IMR-90 (cell line): ENCODE results near the gene CIDEA. TPM values are rescaled to one million over a fixed set of nuclear protein-coding genes. Genes with fewer than 3 reads are reported as not detected.

Experiments used
- ATAC-seq: fragments of 200-7000 bp; cut with Tn5 transposase; 2 replicates; pipeline ENCODE4 v1.9.1; 2020; ENCODE audit warnings: low read depth, mild to moderate bottlenecking, moderate library complexity
- BruUV-seq: library from RNA; stranded (reverse); fragments of 400-500 nt; replicated peaks from 2 replicates; lab custom pipeline; 2021; lab: Mats Ljungman, UMichigan
- CTCF ChIA-PET: fragments of 300-600 bp; formaldehyde crosslinking; extraction: SDS; loops from one replicate; lab custom pipeline; 2021; ENCODE audit warnings: antibody characterized with exemption; lab: Yijun Ruan, JAX
- POLR2A ChIA-PET: fragments of 300-600 bp; sonication (Branson Sonifier 250); formaldehyde crosslinking; loops from one replicate; lab custom pipeline; 2022; ENCODE audit warnings: antibody characterized with exemption; ENCODE audit not compliant: unreplicated experiment; lab: Charles Lee
- DNase-seq: peaks from one replicate; pipeline ENCODE4 v3.0.0; 2013
- H2AFZ ChIP-seq: replicated peaks from 2 replicates; pipeline ENCODE3; 2013; ENCODE audit warnings: low read length, mild to moderate bottlenecking; ENCODE audit not compliant: poor library complexity
- H2AK5ac ChIP-seq: 2 replicates; pipeline ENCODE4 v1.6.1; 2013; ENCODE audit warnings: low read depth, low read length, inconsistent platforms
- H2AK9ac ChIP-seq: replicated peaks from 2 replicates; pipeline ENCODE3; 2013; ENCODE audit warnings: mild to moderate bottlenecking, low read depth, low read length, moderate library complexity; ENCODE audit not compliant: poor library complexity
- H2BK120ac ChIP-seq: 2 replicates; pipeline ENCODE4 v1.6.1; 2013; ENCODE audit warnings: low read depth, low read length, inconsistent platforms
- H2BK15ac ChIP-seq: 3 replicates; pipeline ENCODE4 v1.6.1; 2013; ENCODE audit warnings: low read depth, low read length, inconsistent platforms
- H2BK20ac ChIP-seq: 2 replicates; pipeline ENCODE4 v1.6.1; 2013; ENCODE audit warnings: low read depth, mild to moderate bottlenecking, inconsistent platforms, low read length, moderate library complexity
- H2BK5ac ChIP-seq: 2 replicates; pipeline ENCODE4 v1.6.1; 2013; ENCODE audit warnings: mild to moderate bottlenecking, low read depth, low read length, inconsistent platforms; ENCODE audit not compliant: poor library complexity, severe bottlenecking
- H3K14ac ChIP-seq: replicated peaks from 2 replicates; pipeline ENCODE4 v1.6.1; 2013; ENCODE audit warnings: low read depth, low read length, inconsistent platforms
- H3K18ac ChIP-seq: 2 replicates; pipeline ENCODE4 v1.6.1; 2013; ENCODE audit warnings: low read depth, low read length, control low read depth
- H3K23ac ChIP-seq: 2 replicates; pipeline ENCODE4 v1.6.1; 2013; ENCODE audit warnings: low read depth, low read length, inconsistent platforms
- H3K27ac ChIP-seq: 2 replicates; pipeline ENCODE4 v1.5.1; 2013; ENCODE audit warnings: mild to moderate bottlenecking, control low read depth, low read length; ENCODE audit not compliant: insufficient read depth
- H3K27me3 ChIP-seq: 2 replicates; pipeline ENCODE4 v1.6.1; 2013; ENCODE audit warnings: low read length; ENCODE audit not compliant: control insufficient read depth, insufficient read depth
- H3K36me3 ChIP-seq: 2 replicates; pipeline ENCODE4 v1.6.1; 2013; ENCODE audit warnings: low read length, mixed read lengths; ENCODE audit not compliant: control insufficient read depth, insufficient read depth
- H3K4ac ChIP-seq: 2 replicates; pipeline ENCODE4 v1.6.1; 2013; ENCODE audit warnings: low read depth, low read length, inconsistent platforms
- H3K4me1 ChIP-seq: 2 replicates; pipeline ENCODE4 v1.6.1; 2013; ENCODE audit warnings: low read length, mixed read lengths; ENCODE audit not compliant: control insufficient read depth, insufficient read depth
- H3K4me2 ChIP-seq: 2 replicates; pipeline ENCODE4 v1.6.1; 2013; ENCODE audit warnings: low read depth, mild to moderate bottlenecking, control low read depth, low read length, moderate library complexity
- H3K4me3 ChIP-seq: 2 replicates; pipeline ENCODE4 v1.5.1; 2013; ENCODE audit warnings: low read depth, mild to moderate bottlenecking, control low read depth, low read length, moderate library complexity; ENCODE audit not compliant: insufficient read depth
- H3K56ac ChIP-seq: 2 replicates; pipeline ENCODE4 v1.6.1; 2013; ENCODE audit warnings: low read length, inconsistent platforms; ENCODE audit not compliant: insufficient read depth; ENCODE audit errors: extremely low read depth
- H3K79me1 ChIP-seq, 2 experiments: 2 replicates each; pipeline ENCODE4 v1.6.1; 2013; ENCODE audit warnings: low read length in 2 of 2, inconsistent platforms in 1 of 2, low read depth in 1 of 2
- H3K9ac ChIP-seq: 2 replicates; pipeline ENCODE4 v1.6.1; 2013; ENCODE audit warnings: low read depth, low read length, control low read depth
- H3K9me1 ChIP-seq: 2 replicates; pipeline ENCODE4 v1.6.1; 2013; ENCODE audit warnings: low read length, inconsistent platforms; ENCODE audit not compliant: insufficient read depth
- H3K9me3 ChIP-seq: 2 replicates; pipeline ENCODE4 v1.6.1; 2013; ENCODE audit warnings: low read length; ENCODE audit not compliant: control insufficient read depth, insufficient read depth
- H4K20me1 ChIP-seq: 2 replicates; pipeline ENCODE4 v1.6.1; 2013; ENCODE audit warnings: low read length, inconsistent platforms; ENCODE audit not compliant: insufficient read depth
- H4K5ac ChIP-seq: 2 replicates; pipeline ENCODE4 v1.6.1; 2013; ENCODE audit warnings: mild to moderate bottlenecking, low read depth, low read length, control low read depth
- H4K8ac ChIP-seq, 2 experiments: 2 replicates each; pipeline ENCODE4 v1.6.1; 2013; ENCODE audit warnings: low read depth in 2 of 2, low read length in 2 of 2, control low read depth in 1 of 2, inconsistent platforms in 1 of 2
- H4K91ac ChIP-seq: 2 replicates; pipeline ENCODE4 v1.6.1; 2013; ENCODE audit warnings: low read depth, low read length, inconsistent platforms; ENCODE audit not compliant: insufficient read depth
- FOS ChIP-seq: fragments of 150-350 bp; IDR thresholded peaks from 2 replicates; pipeline ENCODE4 v1.6.1; 2016; ENCODE audit warnings: low read depth, low read length
- MAZ ChIP-seq: IDR thresholded peaks from 2 replicates; pipeline ENCODE4 v1.6.1; 2012; ENCODE audit warnings: low read depth, mild to moderate bottlenecking, low read length, improper control_type of control experiment, moderate library complexity, borderline replicate concordance
- RAD21 ChIP-seq: IDR thresholded peaks from 2 replicates; pipeline ENCODE4 v1.6.1; 2012; ENCODE audit warnings: low read length, improper control_type of control experiment
- WGBS, 2 experiments: methylation state at CpG; one replicate each; pipeline versions ENCODE4 v1.1.5 to v1.1.7; 2013; ENCODE audit warnings: missing lambda C conversion rate in 2 of 2; ENCODE audit not compliant: insufficient read length in 1 of 2; ENCODE audit errors: extremely low coverage in 2 of 2; 5-methylcytosine and 5-hydroxymethylcytosine counted together
- dilution Hi-C: fragments of 300-500 bp; cut with HindIII; formaldehyde crosslinking; loops from one replicate; pipeline ENCODE4 v1.14.3; 2018; ENCODE audit warnings: low sequenced_read_pairs; ENCODE audit not compliant: unreplicated experiment
- in situ Hi-C: fragments of 300-500 bp; cut with MboI; formaldehyde crosslinking; loops from 3 replicates; pipeline ENCODE4 v1.14.3; 2019; ENCODE audit warnings: low sequenced_read_pairs, inconsistent platforms, mixed read lengths
- intact Hi-C: fragments of 100-400 bp; cut with micrococcal nuclease; formaldehyde crosslinking; loops from 2 replicates; pipeline ENCODE4 v1.10.0; 2022
- polyA plus RNA-seq, 3 experiments: library from polyadenylated mRNA; depleted of rRNA; stranded (reverse); fragments of >200 nt; gene quantifications; 2 replicates each; pipeline ENCODE4 v1.2.3, GENCODE V29; 2012; ENCODE audit warnings: low replicate concordance in 1 of 3
- total RNA-seq: library from RNA; depleted of rRNA; stranded (reverse); fragments of >200 nt; gene quantifications from 2 replicates; pipeline ENCODE4 v1.2.3, GENCODE V29; 2012

CIDEA gene
- total and polyA plus RNA-seq, 2 of the 4 experiments (the other 2 are of a cell fraction) = not detected

DNA sequence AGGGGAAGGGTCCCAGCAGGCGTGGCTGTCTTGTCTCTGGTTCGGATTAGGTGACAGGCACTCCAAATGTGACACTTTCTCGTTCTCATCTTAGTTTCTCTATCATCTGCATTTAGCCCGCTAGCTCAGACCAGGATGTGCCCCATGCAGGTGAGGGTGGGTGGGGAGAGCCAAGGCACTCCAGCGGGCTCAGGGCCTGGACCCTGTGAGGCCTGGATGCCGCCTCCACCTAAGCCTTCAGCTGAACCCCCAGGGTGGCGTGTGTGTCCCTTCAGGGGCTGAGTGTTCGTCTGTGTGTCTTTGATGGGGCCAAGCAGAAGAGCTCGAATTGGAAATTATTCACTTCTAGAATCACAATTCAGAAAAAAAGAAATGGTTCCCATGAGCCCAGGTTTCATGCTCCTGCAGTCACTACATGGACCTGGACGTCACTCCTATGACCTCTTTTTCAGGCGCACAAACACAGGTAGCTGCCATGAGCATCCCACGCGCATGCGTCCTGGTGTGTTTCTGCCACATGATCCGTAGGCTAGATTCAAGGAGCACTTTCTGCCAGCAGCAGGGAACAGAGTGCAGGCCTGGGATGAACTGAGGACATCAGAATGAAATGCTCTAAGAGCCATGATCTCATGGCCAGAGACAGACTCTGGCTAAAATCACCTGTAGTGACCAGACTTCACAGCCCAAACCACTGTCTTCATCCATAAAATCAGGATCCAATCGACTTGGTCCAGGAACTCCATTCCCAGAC, 25.8 kb downstream of the CIDEA start (continued):
- no peak for TF ChIP-seq FOS
- TF ChIP-seq MAZ = no peak

DNA sequence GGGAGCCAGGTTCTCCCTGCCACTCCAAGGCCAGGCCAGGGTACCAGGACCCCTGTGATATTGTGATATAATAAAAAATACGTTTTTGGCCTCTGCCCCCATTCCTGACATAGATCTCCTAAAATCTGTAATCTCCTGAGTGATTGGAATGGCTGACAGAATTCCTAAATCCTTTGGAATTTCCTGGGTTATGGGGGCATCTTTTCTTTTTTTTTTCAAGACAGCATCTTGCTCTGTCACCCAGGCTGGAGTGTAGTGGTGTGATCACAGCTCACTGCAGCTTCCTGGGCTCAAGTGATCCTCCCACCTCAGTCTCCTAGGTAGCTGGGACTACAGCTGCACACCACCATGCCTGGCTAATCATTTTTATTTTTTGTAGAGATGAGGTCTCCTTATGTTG, 27.7 kb downstream of the CIDEA start:
- dilution Hi-C loops (no loop called here), in situ Hi-C loops (loop anchor here (10.0 kb wide), 1 partner anchor 427 kb away; the partner anchor contains the start of gene CHMP1B), intact Hi-C loops (no loop called here)
- WGBS, 2 experiments = no CpG with 5 or more reads among the region's 1 CpG
- peak overlapping the region; percentile 94 for H2AK9ac ChIP-seq
- no peak overlapping the region for H3K4me3 ChIP-seq
- peaks cover 34% of the 10 kb centered on the region for H3K4me1 ChIP-seq
- POLR2A ChIA-PET = interaction anchor here (1.3 kb wide), 1 partner anchor 26 kb away, joined by 3 read pairs; the partner anchor contains the start of gene TUBB6
- H3K18ac ChIP-seq = peak overlapping the region; percentile 68
- H3K14ac ChIP-seq = peak overlapping the region; percentile 92
- peak overlapping the region; percentile 90 for H2BK5ac ChIP-seq
- H3K27ac ChIP-seq = peak overlapping the region; percentile 65
- no peak overlapping the region for H3K4me2 ChIP-seq
- H3K9ac ChIP-seq = peak overlapping the region; percentile 34; the same call in 1 of the 2 replicates
- no peak overlapping the region for H2AFZ ChIP-seq
- no peaks in the 10 kb centered on the region for H3K36me3 ChIP-seq
- no TSS peak for BruUV-seq
- CTCF ChIA-PET = interaction anchor here (0.6 to 1.8 kb wide), 2 partner anchors 10 to 14 kb away, joined by 4 to 8 read pairs; no protein-coding TSS in a partner anchor
- H2AK5ac ChIP-seq = peak overlapping the region; percentile 97
- peak overlapping the region; percentile 56; the same call in 1 of the 2 replicates for H4K5ac ChIP-seq
- peak overlapping the region; percentile 94 for H4K91ac ChIP-seq
- H2BK15ac ChIP-seq = peak overlapping the region; percentile 52; the same call in 2 of the 3 replicates
- peak overlapping the region; percentile 56 for H3K56ac ChIP-seq
- peak overlapping the region; percentile 68 to 95 for H4K8ac ChIP-seq
- H2BK20ac ChIP-seq = peak overlapping the region; percentile 96
- H3K79me1 ChIP-seq = peaks cover 14 to 47% of the 10 kb centered on the region in 2 experiments
- no peaks in the 10 kb centered on the region; the same call in 1 of the 2 replicates for H4K20me1 ChIP-seq
- no peaks in the 10 kb centered on the region for H3K27me3 ChIP-seq
- DNase-seq (no peak), ATAC-seq (no peak)
- TF ChIP-seq RAD21 (no peak), FOS (no peak)
- H3K4ac ChIP-seq = peak overlapping the region; percentile 95
- H3K23ac ChIP-seq = peak overlapping the region; percentile 62; the same call in 1 of the 2 replicates
- H2BK120ac ChIP-seq = peak overlapping the region; percentile 95
- H3K9me1 ChIP-seq = peaks cover 24% of the 10 kb centered on the region; the same call in 1 of the 2 replicates
- no peaks in the 10 kb centered on the region for H3K9me3 ChIP-seq
